ENCODE measurements around the gene SMTNL2.

Gene SMTNL2

GRCh38 chr17:4545217-4545951, 38.9 kb upstream of the SMTNL2 start:
- DNase-seq: no peak

GRCh38 chr17:4547118-4547906, 37.0 kb upstream of the SMTNL2 start:
- no peak for DNase-seq

DNA sequence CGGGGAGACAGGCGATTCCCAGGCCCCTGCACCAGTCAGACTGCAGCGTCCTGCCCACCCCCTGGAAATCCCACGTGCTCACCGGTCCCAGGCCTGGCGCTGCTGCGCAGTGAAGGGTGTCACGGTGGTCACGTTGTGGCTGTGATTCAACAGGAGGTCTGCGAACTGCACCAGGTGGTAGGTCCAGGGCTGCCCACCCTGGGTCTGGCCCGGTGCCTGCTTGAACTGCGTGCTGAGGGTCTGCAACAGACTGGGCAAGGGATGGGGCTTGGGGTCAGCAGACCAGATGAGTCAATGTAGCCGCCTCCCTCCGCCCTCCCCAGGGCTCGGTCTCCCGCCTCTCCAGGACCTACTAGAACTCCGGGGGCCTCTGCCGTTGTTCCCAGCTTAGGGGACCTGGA, 36.3 kb upstream of the SMTNL2 start:
- no peak for DNase-seq

DNA sequence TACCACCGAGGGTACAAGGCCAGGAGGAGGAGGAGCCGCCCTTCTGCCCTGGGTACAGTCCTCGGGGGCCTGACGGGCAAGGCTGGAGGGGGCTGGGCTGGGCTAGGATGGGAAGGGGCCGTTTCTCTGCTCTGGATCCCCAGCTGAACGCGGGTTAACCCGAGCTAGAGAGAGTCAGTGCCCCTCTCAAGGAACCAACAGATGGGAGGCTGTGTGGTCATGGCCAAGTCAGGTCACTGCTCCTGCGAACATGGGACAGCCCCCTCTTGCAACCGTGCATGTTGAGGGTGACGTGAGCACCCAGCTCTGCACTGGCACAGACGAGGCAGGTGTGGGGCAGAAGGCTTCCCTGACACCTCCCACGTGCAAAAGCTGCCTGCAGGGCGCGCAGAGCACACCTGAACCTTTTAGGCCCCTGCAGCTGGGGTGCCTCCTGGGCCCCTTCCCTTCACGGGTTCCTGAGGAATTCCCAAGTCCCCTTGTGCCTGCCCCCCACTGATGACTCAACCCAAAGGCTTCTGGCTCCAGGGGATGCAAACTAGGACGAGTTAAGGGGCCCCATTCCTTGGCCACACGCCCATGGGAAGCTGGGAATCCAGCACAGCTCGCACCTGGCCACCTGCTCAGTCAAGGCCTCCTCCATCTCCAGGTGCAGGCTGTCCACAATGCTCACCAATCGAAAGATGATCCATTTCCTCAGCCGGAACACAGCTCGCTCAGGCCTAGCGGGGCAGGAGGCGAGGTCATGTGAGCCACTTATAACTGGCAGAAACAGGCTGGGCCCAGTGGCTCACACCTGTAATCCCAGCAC, 35.4 kb upstream of the SMTNL2 start:
- DNase-seq: peak; percentile 44

DNA sequence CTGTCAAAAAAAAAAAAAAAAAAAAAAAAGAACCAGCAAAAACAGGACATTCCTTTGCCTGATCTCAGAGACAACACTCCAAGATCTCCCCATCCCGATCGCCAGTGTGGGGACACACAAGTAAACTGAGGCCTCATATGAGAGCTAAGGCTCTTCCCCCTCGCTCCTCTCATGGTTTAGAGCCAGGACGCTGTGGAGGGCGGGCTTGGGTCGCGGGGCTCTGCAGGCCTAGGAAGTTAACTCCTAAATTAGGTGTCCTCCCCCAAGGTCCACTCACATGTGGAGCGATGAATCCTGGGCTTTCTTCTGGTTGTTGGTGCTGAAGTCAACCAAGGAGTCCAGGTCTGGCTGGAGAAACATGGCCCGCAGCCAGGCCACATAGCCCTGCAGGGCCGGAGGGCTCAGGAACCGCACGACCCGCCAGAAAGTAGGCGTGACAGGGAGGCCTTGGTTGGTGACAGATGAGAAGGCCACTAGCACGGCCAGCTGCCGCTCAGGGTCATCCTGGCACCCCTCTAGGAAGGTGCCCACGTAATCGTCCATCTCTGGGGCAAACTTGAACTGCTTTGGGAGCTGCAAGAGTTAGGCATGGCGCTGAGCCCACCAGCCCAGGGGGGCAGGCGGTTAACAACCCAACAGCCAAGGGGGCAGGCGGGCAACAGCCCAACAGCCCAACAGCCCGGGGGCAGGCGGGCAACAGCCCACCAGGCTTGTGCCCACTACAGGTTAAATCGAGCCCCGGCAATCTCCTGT, 34.4 kb upstream of the SMTNL2 start:
- no peak for DNase-seq

- DNase-seq: no peak
These were observed 33.7 kb upstream of the SMTNL2 start for GRCh38 chr17:4550534-4551039.

GRCh38 chr17:4551141-4551540, 33.2 kb upstream of the SMTNL2 start:
- DNase-seq: no peak

DNA sequence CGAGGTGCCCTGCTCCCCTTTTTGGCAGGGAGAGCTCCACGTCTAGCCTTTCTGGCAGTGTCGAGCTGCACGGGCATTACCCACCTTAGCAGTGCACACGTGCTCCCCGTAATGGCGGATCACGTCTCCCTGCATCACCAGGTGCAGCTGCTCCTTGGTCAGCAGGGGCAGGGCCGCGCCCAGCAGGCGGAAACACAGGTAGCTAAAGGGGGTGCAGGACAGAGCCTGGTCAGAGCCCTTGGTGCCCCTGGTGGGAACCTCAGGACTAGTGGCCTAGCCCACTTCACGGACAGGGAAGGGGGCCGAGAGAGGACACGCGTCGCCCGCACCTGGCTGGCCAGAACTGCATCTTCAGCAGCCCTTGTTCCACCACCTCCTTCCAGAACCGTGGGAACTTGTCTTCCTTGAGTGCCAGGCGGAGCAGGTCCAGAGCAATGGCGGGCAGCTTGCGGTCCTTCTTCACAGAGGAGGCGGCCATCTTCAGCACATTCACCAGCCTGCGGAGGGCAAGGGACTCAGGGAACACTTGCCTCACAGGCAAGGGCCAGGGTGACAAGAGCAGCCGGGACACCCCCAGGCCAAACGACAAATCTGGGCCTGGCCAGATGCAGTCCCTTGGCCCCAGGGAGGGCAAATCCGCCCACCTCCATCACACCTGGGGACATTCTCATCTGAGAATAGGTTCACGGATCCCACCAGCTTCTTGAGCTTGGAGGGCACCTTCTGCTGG, 32.4 kb upstream of the SMTNL2 start:
- no peak for DNase-seq

DNA sequence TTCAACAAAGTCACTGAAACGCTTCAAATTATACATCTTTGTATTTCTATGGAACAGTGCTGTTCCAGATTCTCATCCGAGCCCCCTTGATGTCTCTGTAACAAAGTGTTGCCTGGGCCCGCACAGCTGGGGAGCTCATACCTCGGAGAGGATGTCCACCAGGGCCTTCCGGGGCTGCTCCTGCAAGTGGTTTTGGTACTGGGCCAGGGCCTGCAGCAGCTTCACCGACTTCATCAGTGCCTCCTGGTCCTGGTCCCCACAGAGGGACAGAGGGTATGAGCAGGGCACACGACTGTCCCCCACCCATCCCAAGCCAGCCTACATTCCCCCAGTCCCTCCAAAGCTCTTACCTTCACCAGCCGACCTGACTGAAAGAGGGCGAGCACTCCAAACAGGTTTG, 30.7 kb upstream of the SMTNL2 start:
- DNase-seq: no peak

DNA sequence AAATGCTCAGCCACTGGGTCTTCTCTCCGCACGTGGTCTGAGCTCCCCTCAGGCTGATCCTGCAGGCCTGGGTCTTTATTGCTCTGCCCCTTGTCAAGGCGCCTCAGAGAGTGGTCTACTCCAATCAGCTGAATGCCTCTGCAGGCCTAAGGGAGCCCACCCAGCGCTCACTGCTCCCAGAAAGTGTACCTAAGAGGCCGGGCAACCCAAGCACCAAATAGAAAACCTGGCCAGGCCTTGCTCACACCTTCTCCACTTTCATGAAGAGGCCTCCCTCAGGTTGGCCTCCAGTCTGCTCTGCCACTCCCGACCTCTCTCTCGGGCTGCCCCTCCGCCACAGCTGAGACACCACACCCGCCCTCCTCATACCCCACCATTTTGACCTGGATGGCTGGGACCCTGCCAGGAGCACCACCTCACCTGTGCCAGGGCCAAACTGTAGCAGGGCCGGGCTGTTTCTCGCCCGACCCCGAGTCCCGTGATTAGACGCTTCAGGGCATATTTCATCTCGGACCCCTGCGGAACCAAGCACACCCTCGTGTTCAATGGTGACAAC, 29.8 kb upstream of the SMTNL2 start:
- DNase-seq: no peak

DNA sequence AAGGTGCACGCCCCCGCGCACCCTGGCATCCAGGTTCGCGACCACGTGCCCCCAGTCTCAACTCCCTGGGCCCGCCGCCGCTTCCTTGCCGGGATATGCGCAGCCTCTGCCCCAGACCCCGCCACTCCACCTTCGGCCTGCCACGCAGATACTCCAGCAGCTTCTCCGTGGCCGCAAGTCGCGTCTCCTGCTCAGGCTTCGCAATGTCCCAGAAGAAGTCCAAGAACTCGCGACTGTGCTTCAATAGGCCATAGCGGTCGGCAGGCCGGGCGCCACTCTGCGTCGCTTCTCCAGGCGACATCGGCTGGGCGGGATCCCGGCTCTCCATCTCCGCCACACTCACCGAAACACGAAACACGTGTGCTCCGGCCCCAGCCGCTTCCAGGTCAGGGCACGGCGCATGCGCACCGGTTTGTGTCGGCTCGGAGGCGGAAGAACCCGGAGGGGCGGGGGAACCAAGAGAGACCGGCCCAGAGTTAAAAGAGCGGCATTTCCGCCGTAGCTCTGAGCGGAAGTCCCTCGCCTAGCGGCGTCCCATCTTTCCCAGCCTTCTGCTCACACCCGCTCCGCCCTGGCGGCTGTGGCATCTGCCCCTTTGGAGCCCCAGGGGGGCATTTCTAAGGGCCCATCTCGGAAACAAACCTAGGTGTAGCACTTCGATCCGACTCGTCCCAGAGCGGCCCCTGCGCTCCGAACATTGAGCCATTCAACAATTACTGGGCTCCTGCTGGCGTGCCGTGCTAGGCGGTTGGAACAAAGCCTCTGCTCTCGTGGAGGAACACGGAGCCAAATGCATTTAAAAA, 29.1 kb upstream of the SMTNL2 start, which contains the start of gene MYBBP1A:
Gene MYBBP1A (minus strand): TSS at position 388 of the 803 bp plus-strand sequence. CDS start 60 bp downstream, at position 328.
- DNase-seq: peak; percentile 92

DNA sequence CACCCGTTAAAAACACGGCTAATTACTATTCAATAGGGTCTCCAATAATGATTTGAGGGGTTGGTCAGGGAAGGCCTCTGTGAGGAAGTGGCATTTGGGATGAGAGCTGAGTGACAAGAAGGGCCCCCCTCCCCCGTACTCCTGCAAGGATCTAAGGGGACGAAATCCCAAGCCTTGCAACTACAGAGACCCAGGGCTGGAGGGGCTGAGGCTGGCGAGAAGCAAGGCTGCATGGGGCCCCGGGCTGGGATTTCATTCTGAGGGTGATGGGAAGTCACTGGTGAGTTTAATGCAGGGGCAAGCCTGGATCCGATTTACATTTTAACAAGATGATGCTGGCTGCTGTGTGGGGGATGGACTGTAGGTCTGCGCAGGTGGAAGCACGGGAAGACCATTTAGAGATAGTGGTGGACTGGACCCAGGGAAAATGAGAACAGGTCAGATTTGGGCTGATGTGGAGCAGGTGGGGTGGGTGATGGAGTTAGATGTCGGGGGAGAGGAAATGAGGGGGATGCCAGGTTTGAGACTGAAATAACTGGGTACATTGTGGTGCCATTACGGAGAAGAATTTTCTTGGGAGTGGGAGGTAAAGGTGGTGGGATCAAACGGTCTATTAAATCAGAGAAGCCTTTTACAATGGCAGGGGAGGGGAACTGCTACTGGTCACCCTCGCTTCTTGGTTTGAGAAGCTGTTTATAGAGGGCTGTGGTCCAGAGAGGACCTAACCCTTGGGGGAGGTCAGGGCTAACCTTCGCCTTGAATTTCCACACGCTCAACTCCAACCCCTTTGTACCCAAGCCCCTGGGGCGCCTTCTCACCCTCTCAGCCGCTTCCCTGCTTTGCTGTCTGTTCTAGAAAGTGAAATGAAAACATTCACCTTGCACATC, 28.2 kb upstream of the SMTNL2 start:
- no peak for DNase-seq

- DNase-seq: no peak
These were observed 27.3 kb upstream of the SMTNL2 start for GRCh38 chr17:4556996-4557395.

DNA sequence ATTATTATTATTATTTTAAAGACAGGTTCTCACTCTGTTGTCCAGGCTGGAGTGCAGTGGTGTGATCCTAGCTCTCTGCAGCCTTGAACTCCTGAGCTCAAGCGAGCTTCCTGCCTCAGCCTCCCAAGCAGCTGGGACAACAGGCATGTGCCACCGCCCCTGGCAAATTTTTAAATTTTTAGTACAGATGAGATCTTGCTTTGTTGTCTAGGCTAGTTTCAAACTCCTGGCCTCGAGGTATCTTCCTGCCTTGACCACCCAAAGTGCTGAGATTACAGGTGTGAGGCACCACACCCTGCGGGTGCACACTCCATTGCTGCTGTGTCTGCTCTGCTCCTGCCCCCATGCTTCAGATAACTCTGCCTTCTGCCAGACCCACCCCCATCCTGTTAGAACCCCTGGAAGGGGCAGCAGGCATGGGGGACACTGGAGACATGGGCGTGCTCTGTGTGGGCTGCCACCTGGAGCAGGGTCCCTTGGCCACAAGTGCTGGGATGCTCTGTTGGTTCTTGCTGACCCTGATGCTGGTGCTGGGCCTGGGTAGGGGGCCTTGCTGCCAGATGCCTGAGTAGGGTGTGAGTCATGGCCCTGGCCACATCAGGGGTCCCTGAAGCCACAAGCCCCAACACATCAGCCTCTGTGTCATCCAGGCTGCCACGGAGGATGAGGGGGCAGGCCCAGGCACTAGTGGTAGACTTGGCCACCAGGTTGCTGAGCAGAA, 26.5 kb upstream of the SMTNL2 start:
- no peak for DNase-seq

DNA sequence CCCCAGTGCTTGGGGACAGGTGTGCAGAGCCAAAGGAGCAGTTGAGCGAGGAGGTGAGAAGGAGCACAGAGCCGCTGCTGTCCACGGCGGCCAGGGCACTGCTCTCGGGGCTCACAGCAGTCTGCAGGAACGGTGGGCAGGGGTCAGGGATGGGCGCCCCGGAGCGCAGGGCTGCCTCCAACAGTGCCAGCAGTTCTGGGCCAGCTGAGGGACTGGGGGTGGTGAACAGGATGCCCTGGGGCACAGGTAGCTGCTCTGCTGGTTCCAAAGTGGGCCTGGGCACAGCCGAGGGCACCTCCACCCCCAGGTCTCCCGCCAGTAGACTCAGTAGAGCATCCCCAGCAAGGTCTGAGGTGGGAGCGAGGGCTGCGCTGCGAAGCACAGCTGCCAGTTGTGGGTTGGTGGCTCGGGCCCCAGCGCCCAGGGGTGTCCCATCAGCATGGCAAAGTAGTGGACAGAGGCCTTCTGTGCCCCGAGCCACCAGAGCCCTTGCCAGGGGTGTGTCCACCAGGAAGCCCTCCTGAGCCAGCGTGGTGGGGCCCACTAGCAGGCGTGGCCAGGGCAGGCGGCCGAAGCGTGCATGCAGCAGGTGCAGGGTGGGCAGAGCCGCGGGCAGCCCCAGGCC, 25.9 kb upstream of the SMTNL2 start:
- no peak for DNase-seq

GRCh38 chr17:4559139-4559791, 25.1 kb upstream of the SMTNL2 start:
- DNase-seq: no peak

DNA sequence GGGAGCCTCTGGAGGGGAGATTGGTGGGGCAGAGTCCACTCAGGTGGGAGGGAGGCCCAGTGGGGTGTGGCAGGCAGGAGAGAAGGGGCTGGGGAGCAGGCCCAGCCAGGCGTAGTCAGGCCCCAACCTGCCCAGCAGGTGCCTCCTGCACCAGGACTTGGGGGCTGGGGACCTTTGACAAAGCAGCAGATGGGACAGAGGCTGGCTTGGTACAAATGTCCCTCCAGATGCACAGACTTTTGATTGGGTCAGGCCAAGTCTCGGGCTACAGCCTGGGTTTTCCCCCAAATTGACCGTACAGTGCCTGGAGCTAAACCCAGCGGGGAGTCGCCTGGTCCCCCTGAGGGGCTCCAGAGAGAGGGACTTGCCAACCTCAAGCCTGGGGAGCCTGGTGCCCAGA, 24.4 kb upstream of the SMTNL2 start:
- DNase-seq: peak; percentile 30

DNA sequence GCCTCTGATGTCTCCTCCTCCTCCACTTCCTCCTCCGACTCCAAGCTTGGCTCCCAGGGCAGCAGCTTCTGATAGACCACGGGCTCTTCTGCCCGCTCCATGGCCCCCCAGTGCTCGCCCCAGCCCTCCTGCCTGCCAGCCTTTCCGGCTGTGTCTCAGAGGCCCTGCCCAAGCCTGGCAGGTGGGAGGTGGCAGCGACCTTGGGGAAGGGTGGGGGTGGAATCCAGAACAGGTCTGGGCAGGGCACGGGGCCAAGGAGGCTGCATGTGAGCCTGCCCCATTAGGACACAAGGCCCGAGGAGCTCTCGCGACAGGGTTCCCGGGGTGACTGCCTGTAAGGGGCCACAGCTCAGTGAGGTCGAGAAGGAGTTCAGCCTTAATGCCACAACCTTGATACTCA, 23.9 kb upstream of the SMTNL2 start, which contains the start of gene GGT6:
Gene GGT6 (minus strand): TSS at position 157 of the 400 bp plus-strand sequence. CDS start 56 bp downstream, at position 101.
- peak; percentile 55 for DNase-seq
